Ishikawa (cell line): Measurements from ENCODE around the gene MPP4.

Source experiments
- CEBPB ChIP-seq: IDR thresholded peaks from 2 replicates; pipeline ENCODE4 v1.6.1; 2012
- CREB1 ChIP-seq: IDR thresholded peaks from 2 replicates; pipeline ENCODE4 v1.6.1; 2012; ENCODE audit warnings: low read depth
- EGR1 ChIP-seq: IDR thresholded peaks from 2 replicates; pipeline ENCODE4 v1.6.1; 2012
- FOXM1 ChIP-seq: IDR thresholded peaks from 2 replicates; pipeline ENCODE4 v1.6.1; 2012; ENCODE audit warnings: low read depth, borderline replicate concordance
- MAX ChIP-seq: IDR thresholded peaks from 2 replicates; pipeline ENCODE4 v1.6.1; 2012
- YY1 ChIP-seq: IDR thresholded peaks from 2 replicates; pipeline ENCODE4 v1.6.1; 2012; ENCODE audit warnings: low read depth
- TF ChIP-seq, protein P1 (sequence below): IDR thresholded peaks from 2 replicates; pipeline ENCODE4 v1.6.1; 2012; ENCODE audit warnings: low read depth, mild to moderate bottlenecking

DNA sequence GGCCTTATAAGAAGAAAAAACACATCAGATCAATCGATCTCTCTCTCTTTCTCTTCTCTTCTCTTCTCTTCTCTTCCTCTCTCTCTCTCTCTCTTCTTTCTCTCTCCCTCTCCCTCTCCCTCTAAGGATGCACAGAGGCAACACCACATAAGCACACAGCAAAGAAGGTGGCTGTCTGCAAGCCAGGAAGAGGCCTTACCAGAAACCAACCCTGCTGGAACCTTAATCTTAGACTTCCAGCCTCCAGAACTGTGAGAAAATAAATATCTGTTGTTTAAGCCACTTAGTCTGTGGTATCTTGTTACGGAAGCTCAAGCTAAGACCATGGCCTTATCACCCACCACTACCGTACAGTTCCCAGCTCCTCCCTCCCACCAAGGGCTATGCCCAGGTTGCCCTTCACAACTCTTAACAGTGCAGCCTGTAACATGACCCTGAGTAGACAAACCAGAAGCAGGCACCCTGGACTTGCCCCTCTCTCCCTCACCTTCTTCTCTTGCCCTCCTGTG is 30.0 kb downstream of the MPP4 start:
- TF ChIP-seq CREB1 (no peak), MAX (no peak), YY1 (no peak), FOXM1 (no peak), CEBPB (no peak), EGR1 (no peak)
- TF ChIP-seq, protein P1, sequence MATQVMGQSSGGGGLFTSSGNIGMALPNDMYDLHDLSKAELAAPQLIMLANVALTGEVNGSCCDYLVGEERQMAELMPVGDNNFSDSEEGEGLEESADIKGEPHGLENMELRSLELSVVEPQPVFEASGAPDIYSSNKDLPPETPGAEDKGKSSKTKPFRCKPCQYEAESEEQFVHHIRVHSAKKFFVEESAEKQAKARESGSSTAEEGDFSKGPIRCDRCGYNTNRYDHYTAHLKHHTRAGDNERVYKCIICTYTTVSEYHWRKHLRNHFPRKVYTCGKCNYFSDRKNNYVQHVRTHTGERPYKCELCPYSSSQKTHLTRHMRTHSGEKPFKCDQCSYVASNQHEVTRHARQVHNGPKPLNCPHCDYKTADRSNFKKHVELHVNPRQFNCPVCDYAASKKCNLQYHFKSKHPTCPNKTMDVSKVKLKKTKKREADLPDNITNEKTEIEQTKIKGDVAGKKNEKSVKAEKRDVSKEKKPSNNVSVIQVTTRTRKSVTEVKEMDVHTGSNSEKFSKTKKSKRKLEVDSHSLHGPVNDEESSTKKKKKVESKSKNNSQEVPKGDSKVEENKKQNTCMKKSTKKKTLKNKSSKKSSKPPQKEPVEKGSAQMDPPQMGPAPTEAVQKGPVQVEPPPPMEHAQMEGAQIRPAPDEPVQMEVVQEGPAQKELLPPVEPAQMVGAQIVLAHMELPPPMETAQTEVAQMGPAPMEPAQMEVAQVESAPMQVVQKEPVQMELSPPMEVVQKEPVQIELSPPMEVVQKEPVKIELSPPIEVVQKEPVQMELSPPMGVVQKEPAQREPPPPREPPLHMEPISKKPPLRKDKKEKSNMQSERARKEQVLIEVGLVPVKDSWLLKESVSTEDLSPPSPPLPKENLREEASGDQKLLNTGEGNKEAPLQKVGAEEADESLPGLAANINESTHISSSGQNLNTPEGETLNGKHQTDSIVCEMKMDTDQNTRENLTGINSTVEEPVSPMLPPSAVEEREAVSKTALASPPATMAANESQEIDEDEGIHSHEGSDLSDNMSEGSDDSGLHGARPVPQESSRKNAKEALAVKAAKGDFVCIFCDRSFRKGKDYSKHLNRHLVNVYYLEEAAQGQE: no peak
